GM20431 (cell line): Measurements from ENCODE around the gene BMPR1A.
"Not testable (repeated sequence)": the region's sequence is repeated elsewhere in the genome, so short reads cannot be mapped to it uniquely, and the experiment has no call there.

Experiments used
- in situ Hi-C: fragments of 300-500 bp; cut with MseI, MboI; formaldehyde crosslinking; loops from one replicate; pipeline ENCODE4 v1.15.0; 2020; ENCODE audit warnings: low sequenced_read_pairs; ENCODE audit not compliant: unreplicated experiment

BMPR1A gene

DNA sequence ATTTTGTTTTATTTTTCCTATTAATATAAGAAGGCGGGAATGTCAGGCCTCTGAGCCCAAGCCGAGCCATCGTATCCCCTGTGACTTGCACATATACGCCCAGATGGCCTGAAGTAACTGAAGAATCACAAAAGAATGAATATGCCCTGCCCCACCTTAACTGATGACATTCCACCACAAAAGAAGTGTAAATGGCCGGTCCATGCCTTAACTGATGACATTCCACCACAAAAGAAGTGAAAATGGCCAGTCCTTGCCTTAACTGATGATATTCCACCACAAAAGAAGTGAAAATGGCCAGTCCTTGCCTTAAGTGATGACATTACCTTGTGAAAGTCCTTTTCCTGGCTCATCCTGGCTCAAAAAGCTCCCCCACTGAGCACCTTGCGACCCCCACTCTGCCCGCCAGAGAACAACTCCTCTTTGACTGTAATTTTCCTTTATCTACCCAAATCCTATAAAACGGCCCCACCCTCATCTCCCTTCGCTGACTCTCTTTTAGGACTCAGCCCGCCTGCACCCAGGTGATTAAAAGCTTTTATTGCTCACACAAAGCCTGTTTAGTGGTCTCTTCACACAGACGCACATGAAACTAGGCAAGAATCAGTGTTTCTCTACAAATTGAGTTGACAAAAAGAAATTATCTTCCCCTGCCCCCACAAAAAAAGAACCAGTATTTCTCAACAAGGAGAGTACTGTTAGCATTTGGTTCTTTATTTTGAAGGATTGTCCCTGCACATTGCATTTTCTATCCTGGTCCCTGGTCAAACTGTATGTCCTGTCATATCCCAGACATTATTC, 108.8 kb downstream of the BMPR1A start:
- in situ Hi-C loops: not testable (repeated sequence)

DNA sequence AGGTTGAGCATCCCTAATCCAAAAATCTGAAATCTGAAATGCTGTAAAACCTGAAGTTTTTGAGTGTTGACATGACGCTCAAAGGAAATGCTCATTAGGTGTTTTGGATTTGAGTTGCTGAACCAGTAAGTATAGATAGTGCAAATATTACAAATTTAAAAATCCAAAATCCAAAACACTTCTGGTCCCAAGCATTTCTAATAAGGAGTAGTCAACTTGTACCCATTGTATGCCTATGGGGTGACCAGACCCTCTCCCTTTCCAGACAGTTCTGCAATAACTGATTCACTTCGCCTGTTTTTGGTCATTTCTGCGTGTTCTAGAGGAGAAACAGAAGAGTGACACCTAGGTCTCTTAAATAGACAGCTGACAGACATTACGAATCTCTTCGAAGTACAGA, 110.7 kb downstream of the BMPR1A start:
- in situ Hi-C loops: no loop called here

GRCh38 chr10:86868353-86868752, 111.9 kb downstream of the BMPR1A start:
- in situ Hi-C loops: no loop called here

DNA sequence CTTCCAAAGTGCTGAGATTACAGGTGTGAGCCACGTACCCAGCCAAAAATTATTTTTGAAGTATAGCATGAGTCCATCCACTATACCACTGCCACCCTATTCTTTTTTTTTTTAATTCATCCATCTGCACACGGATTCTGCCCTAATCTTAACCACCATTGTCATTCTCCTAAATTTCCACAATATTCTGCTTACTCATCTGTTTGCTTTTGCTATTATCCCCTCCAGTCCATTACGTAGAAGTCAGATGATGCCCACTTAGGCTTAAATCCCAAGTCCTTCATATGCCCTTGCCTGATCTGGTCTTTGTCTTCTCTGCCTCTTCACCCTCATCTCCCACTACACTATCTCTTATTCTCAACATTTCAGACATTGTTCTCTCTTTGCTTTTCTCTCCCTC, 114.3 kb downstream of the BMPR1A start:
- in situ Hi-C loops: no loop called here

- in situ Hi-C loops: no loop called here
These were observed 115.3 kb downstream of the BMPR1A start for GRCh38 chr10:86871563-86872183.

DNA sequence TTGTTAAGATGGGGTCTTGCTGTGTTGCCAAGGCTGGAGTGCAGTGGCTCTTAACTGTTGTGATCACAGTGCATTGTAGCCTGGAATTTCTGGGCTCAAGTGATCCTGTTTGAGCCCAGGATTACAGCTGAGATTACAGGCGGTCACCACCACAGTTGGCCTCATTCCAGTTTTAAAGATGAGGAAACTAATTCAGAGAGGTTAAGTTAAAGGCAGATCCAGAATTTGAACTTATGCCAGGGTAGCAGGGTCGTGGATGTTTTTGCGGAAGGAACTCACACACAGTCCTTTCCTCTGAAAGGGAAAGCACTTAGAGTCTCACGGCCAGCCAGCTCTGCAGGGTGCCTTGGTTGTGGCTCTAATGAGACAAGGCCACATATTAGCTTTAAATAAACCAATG, 116.3 kb downstream of the BMPR1A start:
- in situ Hi-C loops: no loop called here

DNA sequence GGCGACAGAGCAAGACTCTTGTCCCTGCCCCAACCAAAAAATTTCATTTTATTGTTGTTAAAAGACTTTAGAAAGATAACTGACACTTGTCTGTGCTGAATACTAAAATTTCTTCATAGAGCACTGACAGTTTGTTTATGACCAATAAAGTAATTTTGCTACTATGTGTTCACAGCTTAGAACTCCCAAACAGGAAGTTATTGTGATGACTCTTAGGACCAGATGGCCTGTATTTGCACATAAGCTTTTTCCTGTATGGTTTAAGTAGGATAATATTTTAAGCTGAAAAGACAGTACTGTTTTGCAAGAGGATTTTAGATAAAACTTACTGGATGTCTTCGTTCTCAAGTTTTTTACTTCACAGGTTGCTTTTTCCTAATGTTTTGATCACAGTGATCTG, 120.3 kb downstream of the BMPR1A start:
- in situ Hi-C loops: no loop called here

- in situ Hi-C loops: no loop called here
These were observed 122.7 kb downstream of the BMPR1A start for GRCh38 chr10:86878983-86879713.

GRCh38 chr10:86880971-86881370, 124.6 kb downstream of the BMPR1A start:
- in situ Hi-C loops: no loop called here

GRCh38 chr10:86888585-86889381, 132.4 kb downstream of the BMPR1A start:
- in situ Hi-C loops: no loop called here

DNA sequence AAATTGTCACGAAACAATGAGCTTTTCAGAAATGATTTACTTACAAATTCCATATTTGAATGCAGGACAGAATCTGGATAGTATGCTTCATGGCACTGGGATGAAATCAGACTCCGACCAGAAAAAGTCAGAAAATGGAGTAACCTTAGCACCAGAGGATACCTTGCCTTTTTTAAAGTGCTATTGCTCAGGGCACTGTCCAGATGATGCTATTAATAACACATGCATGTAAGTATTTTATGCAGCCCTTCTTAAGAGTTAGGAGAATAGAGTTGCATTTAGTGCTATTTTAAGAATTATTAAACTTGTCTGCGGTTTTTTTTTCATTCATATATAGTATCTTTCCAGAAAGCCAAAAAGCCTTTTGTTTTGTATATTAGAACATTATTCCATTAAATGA, 133.6 kb downstream of the BMPR1A start:
- in situ Hi-C loops: loop anchor here (10.0 kb wide), 1 partner anchor 185 kb away; no protein-coding TSS in a partner anchor

- in situ Hi-C loops: loop anchor here (10.0 kb wide), 1 partner anchor 194 kb away; no protein-coding TSS in a partner anchor
These were observed 142.1 kb downstream of the BMPR1A start for GRCh38 chr10:86898511-86898910.

- in situ Hi-C loops: loop anchor here (10.0 kb wide), 1 partner anchor 194 kb away; no protein-coding TSS in a partner anchor
These were observed 142.7 kb downstream of the BMPR1A start for GRCh38 chr10:86899132-86899531.

- in situ Hi-C loops: loop anchor here (10.0 kb wide), 1 partner anchor 195 kb away; no protein-coding TSS in a partner anchor
These were observed 143.4 kb downstream of the BMPR1A start for GRCh38 chr10:86899670-86900276.

- in situ Hi-C loops: no loop called here
These were observed 144.5 kb downstream of the BMPR1A start for GRCh38 chr10:86900955-86901354.

DNA sequence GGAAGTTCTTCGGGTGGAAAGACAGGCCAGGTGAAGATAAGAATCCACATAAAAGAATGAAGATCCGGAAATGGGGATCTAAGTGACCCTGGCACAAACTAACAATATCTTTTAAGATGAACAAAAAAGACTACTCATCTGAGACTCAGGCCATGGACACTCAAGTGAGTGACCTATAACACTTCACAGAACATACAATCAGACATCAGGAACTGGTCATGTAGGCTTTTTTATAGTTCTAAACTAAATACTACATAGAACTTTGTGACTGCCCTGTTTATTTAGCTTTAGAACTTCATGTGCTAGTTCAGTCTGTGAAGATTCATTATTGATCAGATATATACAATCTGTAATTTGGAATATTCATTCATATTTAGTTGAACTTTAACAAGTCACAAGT, 148.2 kb downstream of the BMPR1A start:
- in situ Hi-C loops: no loop called here

DNA sequence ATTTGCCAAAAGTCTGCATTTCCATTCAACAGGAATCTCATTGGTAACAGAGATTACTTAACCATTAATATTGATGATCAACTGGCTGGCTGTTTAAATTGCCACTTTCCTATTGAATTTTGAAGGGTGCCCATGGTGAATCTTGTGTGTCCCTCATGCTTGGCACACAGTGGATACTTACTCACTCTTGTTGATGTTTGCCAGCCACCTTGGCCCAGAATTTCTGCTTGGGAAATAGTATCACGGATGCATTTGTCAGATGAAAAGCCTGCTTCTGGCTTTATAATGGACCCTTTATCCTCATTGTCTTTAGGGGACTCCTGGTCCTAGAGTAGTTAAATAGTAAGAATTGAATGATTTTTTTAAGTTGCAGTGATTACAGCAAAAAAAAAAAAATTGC, 149.0 kb downstream of the BMPR1A start:
- in situ Hi-C loops: no loop called here

- in situ Hi-C loops: no loop called here
These were observed 158.3 kb downstream of the BMPR1A start for GRCh38 chr10:86914734-86915133.

DNA sequence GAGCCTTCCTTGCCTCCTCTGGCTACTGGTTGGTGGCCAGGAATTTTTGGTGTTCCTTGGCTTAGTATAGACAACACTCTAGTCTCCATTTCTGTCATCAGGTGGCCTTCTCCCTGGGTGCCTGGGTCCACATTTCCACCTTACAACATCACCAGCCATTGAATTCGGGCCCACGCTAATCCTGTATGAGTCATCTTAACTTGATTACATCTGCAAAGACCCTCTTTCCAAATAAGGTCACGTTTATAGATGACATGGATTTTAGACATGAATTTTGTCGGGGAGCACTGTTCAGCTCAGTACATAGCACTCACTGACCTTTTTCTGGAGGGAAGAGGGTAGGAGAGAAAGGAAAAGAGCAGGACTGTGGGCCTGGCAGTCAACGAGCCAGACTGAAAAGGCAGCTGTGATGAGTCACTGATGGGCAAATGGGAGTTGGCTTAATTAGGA, 161.6 kb downstream of the BMPR1A start:
- in situ Hi-C loops: no loop called here

- in situ Hi-C loops: no loop called here
These were observed 166.1 kb downstream of the BMPR1A start for GRCh38 chr10:86922553-86922961.
